ENCODE data around the gene DNAJC1. TPM values are rescaled to one million over a fixed set of nuclear protein-coding genes. Genes with fewer than 3 reads are reported as not detected.

The DNAJC1 gene
- total and polyA plus RNA-seq, 2 of the 8 experiments (the other 6 are each of a cell fraction or from before 2014, with no cell fraction given): 6.8 to 14.8 TPM

DNA sequence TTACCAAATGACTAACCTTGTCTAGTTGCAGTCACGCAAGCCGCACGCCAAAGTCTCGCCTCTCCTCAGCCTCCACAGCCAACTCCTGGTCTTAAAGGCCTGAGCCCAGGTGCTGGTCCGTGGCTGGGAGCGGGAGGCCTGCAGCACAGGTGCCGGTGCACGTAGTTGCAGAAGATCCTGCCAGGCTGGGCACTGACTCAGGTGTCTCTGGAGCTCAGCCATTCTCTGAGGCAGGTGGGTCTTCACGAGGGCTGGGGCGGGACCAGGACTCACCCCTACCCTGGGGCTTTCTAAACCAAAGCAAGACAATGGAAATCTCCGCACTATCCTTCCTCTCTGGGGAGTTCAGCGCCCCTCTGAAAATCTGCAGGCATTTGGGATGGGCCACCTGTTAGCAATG is 253.1 kb downstream of the DNAJC1 start:
- Histone ChIP-seq H3K36me3 (ENCODE audit: control insufficient read depth in 2 of 4, insufficient read depth in 4 of 4, low read length in 3 of 4) (no peaks in the 10 kb centered on the region; a peak in 1 of 8 replicates), H3K23ac (ENCODE audit: insufficient read length) (no peak overlapping the region), H3K4me3 (ENCODE audit: extremely low read depth in 1 of 4, insufficient read depth in 2 of 4, low read depth in 3 of 4, low read length in 4 of 4) (0 out of 8 replicates have a peak overlapping the region, but pooled peaks of 1 of the 4 experiments have one; percentile 3), H3K4me1 (replicated peaks in 1 of 4; ENCODE audit: control insufficient read depth in 3 of 4, insufficient read depth in 4 of 4, low read length in 3 of 4) (peaks cover 13 to 44% (median 33%) of the 10 kb centered on the region in 4 experiments), H4K91ac (replicated peaks; ENCODE audit: insufficient read length, low read length) (peak overlapping the region; percentile 99), H3K56ac (replicated peaks; ENCODE audit: insufficient read length, low read depth, low read length) (peak overlapping the region; percentile 19), H2BK120ac (replicated peaks; ENCODE audit: low read depth, low read length) (peak overlapping the region; percentile 87), H2BK20ac (ENCODE audit: low read length) (peak overlapping the region; percentile 99; the same call in 1 of the 2 replicates), H3K23me2 (ENCODE audit: low read depth, low read length) (peaks cover 3% of the 10 kb centered on the region; the same call in 1 of the 2 replicates), H2BK12ac (ENCODE audit: low read depth, low read length) (peak overlapping the region; percentile 100), H2BK15ac (ENCODE audit: low read length) (0 out of 2 replicates have a peak overlapping the region, but pooled peaks have one; percentile 61), H4K8ac (ENCODE audit: extremely low read depth, insufficient read depth, low read length) (peak overlapping the region; percentile 71), H3K79me1 (ENCODE audit: low read depth, low read length) (no peaks in the 10 kb centered on the region), H2BK5ac (ENCODE audit: low read depth, low read length) (peak overlapping the region; percentile 99), H4K20me1 (replicated peaks in 1 of 2; ENCODE audit: control insufficient read depth in 1 of 2, insufficient read depth in 2 of 2, low read length in 2 of 2) (no peaks in the 10 kb centered on the region), H2AK5ac (ENCODE audit: low read depth, low read length) (peak overlapping the region; percentile 45; the same call in 1 of the 2 replicates), H4K5ac (ENCODE audit: insufficient read length, low read depth, low read length) (peak overlapping the region; percentile 23), H3K9me3 (ENCODE audit: insufficient read depth in 2 of 2, low read depth in 1 of 2, low read length in 1 of 2) (no peaks in the 10 kb centered on the region), H3K14ac (ENCODE audit: insufficient read length) (no peak overlapping the region), H3K79me2 (ENCODE audit: control insufficient read depth in 1 of 2, insufficient read depth in 2 of 2, low read length in 2 of 2) (no peaks in the 10 kb centered on the region), H3K4ac (replicated peaks; ENCODE audit: insufficient read length, low read depth, low read length) (no peak overlapping the region), H2AFZ (ENCODE audit: low read length) (no peak overlapping the region), H3K4me2 (ENCODE audit: insufficient read depth in 1 of 2, low read depth in 2 of 2, low read length in 2 of 2) (peak overlapping the region in 1 of 2 experiments; percentile 61; a peak in 1 of 4 replicates), H3K9ac (replicated peaks in 1 of 4; ENCODE audit: extremely low read depth in 1 of 4, low read depth in 3 of 4, low read length in 3 of 4) (no peak overlapping the region; a peak in 2 of 7 replicates), H3K27ac (ENCODE audit: low read depth, low read length) (peak overlapping the region; percentile 65; the same call in 1 of the 2 replicates), H3K18ac (ENCODE audit: extremely low read depth, low read length) (peak overlapping the region; percentile 84), H3K27me3 (replicated peaks in 1 of 4; ENCODE audit: control insufficient read depth in 3 of 4, extremely low read depth in 1 of 4, insufficient read depth in 3 of 4, low read length in 3 of 4) (no peaks in the 10 kb centered on the region)
- no peak for FAIRE-seq
- DNase-seq (ENCODE audit: low read depth in 1 of 2, low spot score in 2 of 2): no peak
- POLR2A ChIA-PET (ENCODE audit: partially characterized antibody): interaction anchor here (0.7 to 3.1 kb wide), 12 partner anchors 9 to 247 kb away, joined by 3 to 11 read pairs (median 4); partner anchors contain the start of gene SKIDA1
- CTCF ChIA-PET (ENCODE audit: partially characterized antibody): interaction anchor here (0.6 to 1.3 kb wide), 3 partner anchors 10 to 42 kb away, joined by 3 read pairs; no protein-coding TSS in a partner anchor
- 72% methylated on average over 12 of the region's 12 CpGs; no CpG with 5 or more reads in 1 of the 2 experiments for WGBS, 2 experiments (ENCODE audit: extremely low coverage in 1 of 2, insufficient coverage in 1 of 2, insufficient read length in 1 of 2, insufficient replicate concordance in 2 of 2, low coverage in 1 of 2, low lambda C conversion rate in 2 of 2, missing lambda C conversion rate in 1 of 2)
- TF ChIP-seq KDM5A (IDR thresholded peaks at IDR 0.05; ENCODE audit: low read length): no peak
- TF ChIP-seq BRCA1 (IDR thresholded peaks at IDR 0.05; ENCODE audit: low read depth, low read length): no peak
- no peak for TF ChIP-seq SIRT6 (IDR thresholded peaks at IDR 0.05; ENCODE audit: low read length)
- TF ChIP-seq RFX5 (IDR thresholded peaks at IDR 0.05; ENCODE audit: borderline replicate concordance, low read depth, low read length): no peak
- TF ChIP-seq, protein P1, sequence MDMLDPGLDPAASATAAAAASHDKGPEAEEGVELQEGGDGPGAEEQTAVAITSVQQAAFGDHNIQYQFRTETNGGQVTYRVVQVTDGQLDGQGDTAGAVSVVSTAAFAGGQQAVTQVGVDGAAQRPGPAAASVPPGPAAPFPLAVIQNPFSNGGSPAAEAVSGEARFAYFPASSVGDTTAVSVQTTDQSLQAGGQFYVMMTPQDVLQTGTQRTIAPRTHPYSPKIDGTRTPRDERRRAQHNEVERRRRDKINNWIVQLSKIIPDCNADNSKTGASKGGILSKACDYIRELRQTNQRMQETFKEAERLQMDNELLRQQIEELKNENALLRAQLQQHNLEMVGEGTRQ (IDR thresholded peaks at IDR 0.05; ENCODE audit: low read length): no peak
- TF ChIP-seq, protein P2, sequence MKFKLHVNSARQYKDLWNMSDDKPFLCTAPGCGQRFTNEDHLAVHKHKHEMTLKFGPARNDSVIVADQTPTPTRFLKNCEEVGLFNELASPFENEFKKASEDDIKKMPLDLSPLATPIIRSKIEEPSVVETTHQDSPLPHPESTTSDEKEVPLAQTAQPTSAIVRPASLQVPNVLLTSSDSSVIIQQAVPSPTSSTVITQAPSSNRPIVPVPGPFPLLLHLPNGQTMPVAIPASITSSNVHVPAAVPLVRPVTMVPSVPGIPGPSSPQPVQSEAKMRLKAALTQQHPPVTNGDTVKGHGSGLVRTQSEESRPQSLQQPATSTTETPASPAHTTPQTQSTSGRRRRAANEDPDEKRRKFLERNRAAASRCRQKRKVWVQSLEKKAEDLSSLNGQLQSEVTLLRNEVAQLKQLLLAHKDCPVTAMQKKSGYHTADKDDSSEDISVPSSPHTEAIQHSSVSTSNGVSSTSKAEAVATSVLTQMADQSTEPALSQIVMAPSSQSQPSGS (IDR thresholded peaks at IDR 0.05; ENCODE audit: low read length): no peak
- TF ChIP-seq RBBP5 (IDR thresholded peaks at IDR 0.05; ENCODE audit: borderline replicate concordance, low read depth, low read length): no peak
- 0 out of 2 replicates have a peak, but pooled peaks have one; percentile 46 for TF ChIP-seq POLR2AphosphoS5 (IDR thresholded peaks at IDR 0.05; ENCODE audit: low read depth, low read length)
- TF ChIP-seq, protein P3, sequence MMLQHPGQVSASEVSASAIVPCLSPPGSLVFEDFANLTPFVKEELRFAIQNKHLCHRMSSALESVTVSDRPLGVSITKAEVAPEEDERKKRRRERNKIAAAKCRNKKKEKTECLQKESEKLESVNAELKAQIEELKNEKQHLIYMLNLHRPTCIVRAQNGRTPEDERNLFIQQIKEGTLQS (IDR thresholded peaks at IDR 0.05; ENCODE audit: insufficient read depth, low read depth, low read length): no peak
- TF ChIP-seq CHD1 (IDR thresholded peaks at IDR 0.05; ENCODE audit: low read depth, low read length): no peak
